ENCODE data around the gene MRE11.

The MRE11 gene

GRCh38 chr11:94532211-94532610 is 38.6 kb upstream of the MRE11 start:
- no peak overlapping the region for H3K4me3 ChIP-seq (ENCODE audit: low read length)
- DNase-seq (ENCODE audit: low read depth): no peak
- no peak for TF ChIP-seq CTCF (conservative IDR thresholded peaks at IDR 0.05; ENCODE audit: low read depth, low read length)

- no peak for DNase-seq (ENCODE audit: low read depth)
- no peak for TF ChIP-seq CTCF (conservative IDR thresholded peaks at IDR 0.05; ENCODE audit: low read depth, low read length)
- no peak overlapping the region for H3K4me3 ChIP-seq (ENCODE audit: low read length)
These were observed 34.9 kb upstream of the MRE11 start for GRCh38 chr11:94528551-94528950.

- H3K4me3 ChIP-seq (ENCODE audit: low read length): no peak overlapping the region
- no peak for TF ChIP-seq CTCF (conservative IDR thresholded peaks at IDR 0.05; ENCODE audit: low read depth, low read length)
- no peak for DNase-seq (ENCODE audit: low read depth)
These were observed 33.2 kb upstream of the MRE11 start for GRCh38 chr11:94526645-94527438.

GRCh38 chr11:94525546-94526324 is 32.1 kb upstream of the MRE11 start:
- no peak overlapping the region for H3K4me3 ChIP-seq (ENCODE audit: low read length)
- peak; percentile 44 for DNase-seq (ENCODE audit: low read depth)
- no peak for TF ChIP-seq CTCF (conservative IDR thresholded peaks at IDR 0.05; ENCODE audit: low read depth, low read length)

- no peak for TF ChIP-seq CTCF (conservative IDR thresholded peaks at IDR 0.05; ENCODE audit: low read depth, low read length)
- no peak for DNase-seq (ENCODE audit: low read depth)
- H3K4me3 ChIP-seq (ENCODE audit: low read length): no peak overlapping the region
These were observed 30.7 kb upstream of the MRE11 start for GRCh38 chr11:94524341-94524740.

GRCh38 chr11:94521684-94522083 is 28.0 kb upstream of the MRE11 start:
- DNase-seq (ENCODE audit: low read depth): no peak
- peak; percentile 53 for TF ChIP-seq CTCF (conservative IDR thresholded peaks at IDR 0.05; ENCODE audit: low read depth, low read length)
- H3K4me3 ChIP-seq (ENCODE audit: low read length): no peak overlapping the region

All from retinal pigment epithelial cell (primary cell).